GM18502 (cell line): ENCODE results near the gene PDCL2.
A peak's percentile ranks its signal among the peaks of the same experiment; 100 is the strongest.

Experiments
- ATAC-seq: cut with Tn5 transposase; IDR thresholded peaks from one replicate; pipeline ENCODE4 v1.9.1; 2021; ENCODE audit warnings: mild to moderate bottlenecking; ENCODE audit not compliant: unreplicated experiment, poor library complexity

The PDCL2 gene

DNA sequence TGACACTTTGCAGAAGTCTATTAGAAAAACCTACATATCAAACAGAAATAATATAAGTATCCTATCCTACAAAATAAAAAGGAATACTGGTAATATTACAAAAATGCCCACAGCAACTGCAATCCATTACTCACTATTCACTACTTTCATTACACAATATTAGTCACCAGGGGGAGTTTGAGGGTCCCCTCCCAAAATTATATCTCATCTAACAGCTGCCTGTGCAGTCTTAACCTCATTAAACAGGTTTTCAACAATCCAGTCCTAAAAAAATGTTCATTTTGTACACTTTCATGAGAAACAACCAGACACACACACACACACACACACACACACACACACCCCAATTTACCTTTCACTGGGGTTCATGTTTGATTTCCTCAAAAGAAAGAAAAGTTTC is 48.2 kb downstream of the PDCL2 start:
- ATAC-seq = no peak

DNA sequence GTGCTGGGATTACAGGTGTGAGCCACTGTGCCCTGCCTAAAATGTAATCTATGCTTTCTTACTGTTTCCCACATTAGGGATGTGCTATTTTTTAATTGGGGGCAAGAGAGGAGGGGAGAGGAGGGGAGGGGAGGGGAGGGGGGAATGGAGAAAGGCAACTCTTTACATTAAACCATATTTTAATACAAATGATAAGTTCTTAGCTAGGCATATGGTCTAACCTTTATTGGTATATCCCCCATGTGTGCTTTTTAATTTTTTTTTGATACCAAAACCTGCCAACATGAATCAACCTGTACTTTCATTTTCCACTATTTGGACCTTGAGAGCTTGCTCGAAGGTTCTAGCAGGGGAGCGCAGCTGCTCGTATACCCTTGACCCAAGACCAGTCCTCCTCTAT is 51.8 kb downstream of the PDCL2 start:
- ATAC-seq = no peak

DNA sequence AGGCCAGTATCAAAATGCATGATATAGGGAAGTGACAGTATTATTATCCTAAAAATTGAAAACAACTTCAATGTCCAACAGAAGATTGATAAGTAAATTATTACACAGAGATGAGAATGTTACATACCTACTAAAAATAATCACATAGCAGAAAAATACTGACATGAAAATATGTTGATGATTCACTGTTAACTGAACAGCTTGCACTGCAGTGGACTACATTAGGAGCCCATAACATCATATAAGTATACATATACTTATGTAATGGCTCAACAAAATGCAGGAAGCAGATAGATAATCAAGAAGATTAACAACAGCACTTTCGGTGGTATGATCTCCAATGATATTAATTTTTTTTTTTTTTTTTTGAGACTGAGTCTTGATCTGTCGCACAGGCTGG is 52.4 kb downstream of the PDCL2 start:
- no peak for ATAC-seq

DNA sequence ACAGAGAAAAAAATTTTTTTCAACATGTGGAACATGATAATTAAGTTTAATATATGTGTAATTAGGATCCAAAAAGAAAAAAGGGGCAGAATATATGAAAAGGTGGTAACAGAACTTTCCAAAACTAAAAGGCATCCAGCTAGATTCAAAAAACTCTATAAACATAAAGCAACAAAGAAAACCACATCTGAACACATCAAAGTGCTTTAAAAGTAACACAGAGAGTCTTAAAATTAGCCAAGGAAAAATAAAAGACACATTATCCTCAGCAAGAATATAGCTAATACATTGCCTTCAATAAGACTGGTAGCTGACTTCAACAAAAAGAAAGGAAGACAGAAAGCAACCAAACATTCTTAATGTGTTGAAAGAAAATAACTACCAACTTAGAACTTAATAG is 53.5 kb downstream of the PDCL2 start:
- ATAC-seq = no peak

DNA sequence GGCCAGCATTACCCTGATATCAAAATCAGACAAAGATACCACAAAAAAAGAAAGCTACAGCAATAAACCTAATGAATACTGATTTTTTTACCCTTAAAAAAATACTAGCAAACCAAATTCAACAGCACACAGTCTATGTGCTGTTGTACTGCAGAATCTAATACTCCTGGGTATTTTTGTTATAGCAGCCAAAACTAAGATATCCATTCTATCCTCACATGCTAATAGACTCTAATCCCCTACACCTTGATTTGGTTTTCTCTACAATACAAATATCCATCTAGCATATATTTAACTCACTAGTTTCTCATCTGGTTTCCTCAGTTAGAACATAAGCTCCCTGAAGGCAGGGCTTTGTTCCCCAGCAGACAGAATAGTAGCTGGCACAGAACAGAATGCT is 57.7 kb downstream of the PDCL2 start:
- ATAC-seq = no peak

DNA sequence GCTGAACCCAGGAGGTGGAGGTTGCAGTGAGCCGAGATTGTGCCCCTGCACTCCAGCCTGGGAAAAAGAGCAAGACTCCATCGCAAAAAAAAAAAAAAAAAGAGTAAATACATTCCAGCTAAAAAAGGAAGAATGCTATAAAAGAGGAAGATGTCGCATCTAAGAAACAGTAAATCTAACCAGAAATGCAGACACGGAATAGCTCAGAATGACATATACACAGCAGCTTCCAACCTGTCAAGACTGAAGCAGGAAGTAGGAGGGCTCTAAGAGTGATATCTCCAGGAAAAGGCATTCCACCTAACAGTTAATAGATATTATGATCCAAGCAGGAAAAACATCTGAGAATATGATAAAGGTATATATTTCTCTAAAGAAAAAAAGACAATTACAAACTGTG is 61.4 kb downstream of the PDCL2 start:
- no peak for ATAC-seq

DNA sequence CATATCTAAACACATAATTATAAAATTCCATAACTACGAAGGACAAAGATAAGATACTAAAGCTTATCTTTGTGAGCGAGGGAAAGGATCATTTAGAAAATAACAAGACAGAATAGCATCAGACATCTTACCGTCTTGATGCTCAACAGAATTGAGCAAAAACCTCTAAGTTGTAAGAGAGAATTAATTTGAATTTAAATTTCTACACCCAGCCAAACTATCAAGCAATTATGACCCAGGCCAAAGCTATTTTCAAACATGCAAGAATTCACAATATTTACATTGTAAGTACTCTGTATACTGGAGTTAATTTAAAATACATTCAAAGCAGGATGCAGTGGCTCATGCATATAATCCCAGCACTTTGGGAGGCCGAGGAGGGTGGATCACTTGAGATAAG is 61.9 kb downstream of the PDCL2 start:
- ATAC-seq = no peak

DNA sequence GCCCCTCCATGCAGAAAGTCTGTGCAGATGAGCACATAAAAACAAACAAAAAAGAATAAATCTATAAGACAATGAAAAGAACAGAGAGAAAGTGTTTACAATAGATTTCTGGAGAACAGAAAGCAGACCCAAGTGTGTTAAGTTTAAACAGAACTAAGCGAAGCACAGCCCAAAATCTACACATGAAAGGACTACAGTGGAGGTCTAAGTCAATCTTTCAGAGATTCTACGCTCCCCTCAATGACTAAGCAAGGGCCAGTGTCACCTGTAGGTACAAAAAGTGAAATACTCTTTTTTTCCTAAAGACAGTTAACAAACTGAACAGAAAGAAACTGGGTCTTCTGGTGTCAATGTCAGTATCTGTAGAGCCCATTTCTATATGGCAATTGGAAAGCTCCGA is 63.6 kb downstream of the PDCL2 start:
- ATAC-seq = no peak

DNA sequence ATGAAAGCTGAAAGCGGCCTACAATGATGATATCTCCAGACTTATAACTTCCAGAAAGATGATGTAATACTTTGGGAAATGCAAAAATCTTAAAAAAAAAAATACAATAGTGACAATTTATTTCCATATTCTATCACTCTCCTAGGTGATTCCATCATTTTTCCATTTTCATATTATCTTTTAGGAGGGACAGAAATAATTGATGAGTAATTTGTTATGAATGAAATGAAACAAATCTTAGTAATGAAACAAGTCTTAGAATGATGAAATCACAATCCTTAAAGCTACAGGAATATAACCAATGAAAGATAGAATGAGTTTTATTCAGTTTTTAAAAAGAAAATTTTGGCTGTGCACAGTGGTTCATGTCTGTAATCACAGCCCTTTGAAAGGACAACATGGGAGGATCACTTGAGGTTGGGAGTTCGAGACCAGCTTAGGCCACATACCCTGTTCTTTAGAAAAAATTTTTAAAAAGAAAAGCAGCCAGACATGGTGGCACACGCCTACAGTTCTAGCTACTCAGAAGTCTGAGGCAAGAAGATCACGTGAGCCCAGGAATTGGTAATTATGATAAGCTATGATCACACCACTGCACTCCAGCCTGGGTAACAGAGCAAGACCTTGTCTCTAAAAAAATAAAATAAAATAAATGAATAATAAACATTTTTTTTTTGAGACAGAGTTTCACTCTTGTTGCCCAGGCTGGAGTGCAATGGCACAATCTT is 67.0 kb downstream of the PDCL2 start:
- ATAC-seq = no peak

DNA sequence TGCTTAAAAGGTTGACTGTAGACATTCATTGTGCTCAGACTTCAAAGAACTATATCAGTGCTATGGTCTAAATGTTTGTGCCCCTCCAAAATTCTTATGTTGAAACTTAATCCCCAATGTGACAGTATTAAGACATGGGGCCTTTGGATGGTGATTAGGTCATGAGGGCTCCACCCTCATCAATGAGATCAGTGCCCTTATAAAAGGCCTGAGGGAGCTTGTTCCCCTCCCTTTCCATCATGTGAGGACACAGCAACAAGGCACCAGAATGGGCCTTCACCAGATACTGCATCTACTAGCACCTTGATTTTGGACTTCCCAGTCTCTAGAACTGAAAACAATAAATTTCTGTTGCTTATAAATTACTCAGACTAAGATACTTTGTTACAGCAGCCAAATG is 73.6 kb downstream of the PDCL2 start:
- ATAC-seq = no peak

DNA sequence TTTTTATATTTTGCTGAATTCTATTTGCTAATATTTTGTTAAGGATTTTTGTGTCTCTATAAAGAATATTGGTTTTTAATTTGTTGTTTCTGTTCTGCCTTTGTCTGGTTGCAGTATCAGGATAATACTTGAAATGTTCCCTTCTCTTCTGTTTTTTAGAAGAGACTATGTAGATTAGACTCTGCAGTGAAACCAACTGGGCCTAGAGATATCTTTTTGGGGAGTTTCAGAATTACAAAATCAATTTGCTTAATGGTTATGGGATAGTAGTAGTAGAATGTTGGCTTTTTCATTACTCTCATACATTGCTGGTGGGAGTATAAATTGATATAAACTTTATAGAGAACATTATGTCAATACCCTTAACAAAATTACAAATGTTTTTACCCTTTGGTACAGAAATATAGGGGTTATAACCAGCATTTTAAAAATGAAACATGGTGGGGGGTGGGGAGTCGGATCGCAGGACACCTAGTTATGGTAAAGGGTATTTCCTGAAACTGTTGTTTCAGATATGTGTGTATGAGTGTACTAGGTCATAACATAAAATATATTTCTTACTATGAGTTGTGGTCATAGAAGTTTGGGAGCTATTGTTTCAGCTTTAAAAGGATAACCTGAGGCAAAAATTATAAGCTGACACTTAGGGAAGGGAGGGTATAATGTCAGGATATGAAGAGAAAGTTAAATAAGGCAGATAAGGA is 74.4 kb downstream of the PDCL2 start:
- peak; percentile 74 for ATAC-seq

DNA sequence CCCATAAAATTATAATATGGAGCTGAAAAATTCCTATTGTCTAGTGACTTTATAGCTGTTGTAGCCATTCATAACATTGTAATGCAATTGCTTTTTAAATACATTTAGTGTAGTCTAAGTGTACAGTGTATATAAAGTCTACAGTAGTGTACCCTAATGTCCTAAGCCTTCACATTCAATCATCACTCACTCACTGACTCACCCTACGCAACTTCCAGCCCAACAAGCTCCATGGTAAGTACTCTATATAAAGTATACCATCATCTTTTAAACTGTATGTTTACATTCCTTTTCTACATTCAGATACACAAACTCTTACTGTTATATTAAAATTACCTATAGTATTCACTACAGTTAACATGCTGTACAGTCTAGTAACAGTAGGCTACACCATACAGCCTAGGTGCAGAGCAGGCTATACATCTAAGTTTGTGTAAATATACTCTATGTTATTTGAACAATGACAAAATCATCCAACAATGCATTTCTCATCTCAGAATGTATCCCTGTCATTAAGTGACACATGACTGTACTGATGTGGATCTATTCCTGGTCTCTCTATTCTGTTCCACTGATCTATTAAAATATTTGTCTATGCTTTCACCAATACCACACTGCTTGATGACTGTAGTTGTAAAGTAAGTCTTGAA is 79.0 kb downstream of the PDCL2 start:
- ATAC-seq = no peak

DNA sequence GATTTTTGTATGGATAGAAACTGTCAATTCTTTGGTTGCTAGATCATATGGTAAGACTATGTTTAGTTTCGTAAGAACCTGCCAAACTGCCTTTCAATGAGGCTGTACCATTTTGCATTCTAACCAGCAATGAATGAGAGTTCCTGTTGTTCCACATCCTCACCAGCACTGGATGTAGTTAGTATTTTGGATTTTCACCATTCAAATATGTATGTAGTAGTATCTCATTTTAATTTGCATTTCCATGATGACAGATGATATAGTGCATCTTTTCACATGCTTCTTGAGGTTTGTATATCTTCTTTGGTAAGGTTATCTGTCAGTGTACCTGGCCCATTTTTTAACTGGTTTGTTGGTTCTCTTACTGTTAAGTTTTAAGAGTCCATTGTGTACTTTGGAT is 80.0 kb downstream of the PDCL2 start:
- no peak for ATAC-seq

DNA sequence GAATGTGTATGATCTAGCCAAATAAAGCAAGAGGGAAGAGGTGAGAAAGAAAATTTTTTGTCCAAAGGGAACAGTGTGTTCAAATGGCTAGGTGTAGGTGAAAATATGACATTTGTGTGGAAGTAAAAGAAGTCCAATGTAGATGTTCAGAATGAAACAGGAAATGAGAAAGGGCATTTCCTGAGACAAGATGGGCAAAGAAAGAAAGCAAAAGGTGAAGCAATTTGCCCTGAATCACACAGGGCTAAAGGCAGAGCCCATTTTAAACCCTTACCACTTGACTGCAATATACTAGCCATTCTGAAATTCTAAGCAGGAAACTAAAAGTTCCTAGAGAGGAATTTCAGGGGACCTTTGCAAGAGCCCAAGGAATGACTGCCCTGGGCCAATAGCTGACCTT is 81.4 kb downstream of the PDCL2 start:
- peak; percentile 56 for ATAC-seq

DNA sequence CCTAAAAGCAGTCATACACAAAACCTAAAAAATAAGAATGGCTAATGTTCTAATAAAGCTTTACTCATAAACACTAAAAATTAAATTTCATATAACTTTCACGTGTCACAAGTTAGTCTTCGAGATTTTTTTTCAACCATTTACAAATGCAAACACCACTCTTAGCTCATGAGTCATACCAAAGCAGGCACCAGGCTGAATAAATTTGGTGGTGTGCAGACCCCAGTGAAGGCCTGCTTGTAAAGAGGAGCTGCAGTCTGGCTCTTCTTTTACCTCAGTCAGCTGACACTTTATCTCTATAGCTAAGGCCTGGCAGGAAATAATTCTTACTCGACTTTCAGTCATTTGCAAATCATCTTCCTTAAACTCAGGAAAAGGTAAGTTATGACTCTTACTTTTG is 82.8 kb downstream of the PDCL2 start:
- no peak for ATAC-seq

DNA sequence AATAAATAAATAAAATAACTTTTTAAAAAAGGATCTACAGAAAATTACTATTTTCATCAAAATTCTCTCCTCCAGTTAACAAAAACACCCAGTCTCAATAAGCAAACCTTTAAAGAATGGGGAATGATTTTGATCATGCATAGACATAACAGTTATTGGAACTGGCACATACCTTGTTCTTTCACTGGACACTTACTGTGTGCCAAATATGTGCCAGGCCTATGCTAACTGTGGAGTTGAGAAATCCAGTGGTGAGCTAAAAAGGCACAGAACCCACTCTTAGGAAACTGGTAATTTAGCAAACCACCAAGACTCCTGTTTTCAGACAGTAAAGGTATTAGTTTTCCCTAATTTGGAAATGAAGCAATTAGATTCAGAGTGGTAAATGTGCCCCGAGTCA is 84.4 kb downstream of the PDCL2 start:
- no peak for ATAC-seq
